OCI-LY1 (cell line): ENCODE data around the gene HSPA1B.
"Not testable (repeated sequence)": the region's sequence is repeated elsewhere in the genome, so short reads cannot be mapped to it uniquely, and the experiment has no call there.

Experiments used
- EZH2 ChIP-seq: fragments of 200-600 bp; sonication (generic), shearing (Covaris generic); IDR thresholded peaks from 2 replicates; pipeline ENCODE4 v1.8.0; 2017; ENCODE audit warnings: borderline replicate concordance, mixed run types, mild to moderate bottlenecking, antibody characterized with exemption, low read length, moderate library complexity, mixed read lengths
- TF ChIP-seq, protein P1 (sequence below): fragments of 200-600 bp; sonication (generic), shearing (Covaris generic); IDR thresholded peaks from 2 replicates; pipeline ENCODE4 v1.5.1; 2017; ENCODE audit warnings: mild to moderate bottlenecking, antibody characterized with exemption, low read length, moderate library complexity, mixed read lengths

DNA sequence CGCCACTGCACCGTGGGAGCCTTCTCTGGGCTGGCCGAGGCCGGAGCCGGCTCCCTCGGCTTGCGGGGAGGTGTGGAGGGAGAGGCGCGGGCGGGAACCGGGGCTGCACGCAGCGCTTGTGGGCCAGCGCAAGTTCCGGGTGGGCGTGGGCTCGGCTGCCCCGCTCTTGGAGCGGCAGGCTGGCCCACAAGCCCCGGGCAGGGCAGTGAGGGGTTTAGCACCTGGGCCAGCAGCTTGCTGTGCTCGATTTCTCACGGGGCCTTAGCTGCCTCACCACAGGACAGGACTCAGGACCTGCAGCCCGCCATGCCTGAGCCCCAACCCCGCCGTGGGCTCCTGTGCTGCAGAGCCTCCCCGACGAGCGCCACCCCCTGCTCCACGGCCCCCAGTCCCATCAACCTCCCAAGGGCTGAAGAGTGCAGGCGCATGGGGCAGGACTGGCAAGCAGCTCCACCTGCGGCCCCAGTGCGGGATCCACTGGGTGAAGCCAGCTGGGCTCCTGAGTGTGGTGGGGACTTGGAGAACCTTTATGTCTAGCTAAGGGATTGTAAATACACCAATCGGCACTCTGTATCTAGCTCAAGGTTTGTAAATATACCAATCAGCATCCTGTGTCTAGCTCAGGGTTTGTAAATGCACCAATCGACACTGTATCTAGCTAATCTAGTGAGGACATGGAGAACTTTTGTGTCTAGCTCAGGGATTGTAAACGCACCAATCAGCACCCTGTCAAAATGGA lies 24.6 kb downstream of the HSPA1B start:
- TF ChIP-seq, protein P1, sequence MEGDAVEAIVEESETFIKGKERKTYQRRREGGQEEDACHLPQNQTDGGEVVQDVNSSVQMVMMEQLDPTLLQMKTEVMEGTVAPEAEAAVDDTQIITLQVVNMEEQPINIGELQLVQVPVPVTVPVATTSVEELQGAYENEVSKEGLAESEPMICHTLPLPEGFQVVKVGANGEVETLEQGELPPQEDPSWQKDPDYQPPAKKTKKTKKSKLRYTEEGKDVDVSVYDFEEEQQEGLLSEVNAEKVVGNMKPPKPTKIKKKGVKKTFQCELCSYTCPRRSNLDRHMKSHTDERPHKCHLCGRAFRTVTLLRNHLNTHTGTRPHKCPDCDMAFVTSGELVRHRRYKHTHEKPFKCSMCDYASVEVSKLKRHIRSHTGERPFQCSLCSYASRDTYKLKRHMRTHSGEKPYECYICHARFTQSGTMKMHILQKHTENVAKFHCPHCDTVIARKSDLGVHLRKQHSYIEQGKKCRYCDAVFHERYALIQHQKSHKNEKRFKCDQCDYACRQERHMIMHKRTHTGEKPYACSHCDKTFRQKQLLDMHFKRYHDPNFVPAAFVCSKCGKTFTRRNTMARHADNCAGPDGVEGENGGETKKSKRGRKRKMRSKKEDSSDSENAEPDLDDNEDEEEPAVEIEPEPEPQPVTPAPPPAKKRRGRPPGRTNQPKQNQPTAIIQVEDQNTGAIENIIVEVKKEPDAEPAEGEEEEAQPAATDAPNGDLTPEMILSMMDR = not testable (repeated sequence)
- TF ChIP-seq EZH2 = not testable (repeated sequence)
